Mesenchymal stem cell (in vitro differentiated cells and primary cell): ENCODE data around the gene DOCK3.
"Not testable (repeated sequence)": the region's sequence is repeated elsewhere in the genome, so short reads cannot be mapped to it uniquely, and the experiment has no call there.

Source experiments
- DNase-seq: peaks from one replicate; pipeline ENCODE4 v3.0.0-alpha.2; 2013
- H2AFZ ChIP-seq: one replicate; pipeline ENCODE4 v1.6.1; 2013; ENCODE audit warnings: low read depth, mild to moderate bottlenecking, control low read depth, inconsistent platforms, low read length, moderate library complexity
- H2AK5ac ChIP-seq: 2 replicates; pipeline ENCODE4 v1.6.1; 2013; ENCODE audit warnings: low read length, moderate library complexity, mild to moderate bottlenecking, inconsistent platforms; ENCODE audit not compliant: severe bottlenecking
- H2BK120ac ChIP-seq: one replicate; pipeline ENCODE4 v1.6.1; 2013; ENCODE audit warnings: low read depth, mild to moderate bottlenecking, inconsistent platforms, low read length, moderate library complexity
- H2BK12ac ChIP-seq, 2 experiments: one replicate each; pipeline ENCODE4 v1.6.1; 2013; ENCODE audit warnings: inconsistent platforms in 2 of 2, low read length in 2 of 2, mild to moderate bottlenecking in 2 of 2, moderate library complexity in 2 of 2, control low read depth in 1 of 2
- H2BK15ac ChIP-seq: one replicate; pipeline ENCODE4 v1.6.1; 2013; ENCODE audit warnings: mild to moderate bottlenecking, low read depth, inconsistent platforms; ENCODE audit not compliant: poor library complexity, severe bottlenecking
- H2BK5ac ChIP-seq: 2 replicates; pipeline ENCODE4 v1.6.1; 2013; ENCODE audit warnings: low read depth, mild to moderate bottlenecking, low read length, control low read depth, inconsistent platforms; ENCODE audit not compliant: poor library complexity, severe bottlenecking
- H3K14ac ChIP-seq, 2 experiments: one replicate each; pipeline ENCODE4 v1.6.1; 2013; ENCODE audit warnings: inconsistent platforms in 2 of 2, low read length in 2 of 2, control low read depth in 1 of 2, mild to moderate bottlenecking in 1 of 2, moderate library complexity in 1 of 2
- H3K18ac ChIP-seq, 2 experiments: one replicate each; pipeline ENCODE4 v1.6.1; 2013; ENCODE audit warnings: inconsistent platforms in 2 of 2, low read length in 2 of 2, control low read depth in 1 of 2, low read depth in 1 of 2, mild to moderate bottlenecking in 1 of 2
- H3K23ac ChIP-seq, 2 experiments: one replicate each; pipeline ENCODE4 v1.6.1; 2013; ENCODE audit warnings: inconsistent platforms in 2 of 2, low read length in 2 of 2, mild to moderate bottlenecking in 2 of 2, moderate library complexity in 2 of 2, control low read depth in 1 of 2
- H3K27ac ChIP-seq: 2 replicates; pipeline ENCODE4 v1.5.1; 2013; ENCODE audit warnings: mild to moderate bottlenecking, moderate library complexity, low read length, control low read depth, inconsistent platforms; ENCODE audit not compliant: poor library complexity, severe bottlenecking
- H3K27me3 ChIP-seq, 2 experiments: 2 replicates each; pipeline versions ENCODE4 v1.6.1 to v1.7.0; 2013; ENCODE audit warnings: low read length in 2 of 2, mild to moderate bottlenecking in 2 of 2, moderate library complexity in 2 of 2, control low read depth in 1 of 2, inconsistent platforms in 1 of 2; ENCODE audit not compliant: control insufficient read depth in 1 of 2, insufficient read depth in 1 of 2
- H3K36me3 ChIP-seq, 2 experiments: 2 replicates each; pipeline versions ENCODE4 v1.6.1 to v1.7.0; 2013; ENCODE audit warnings: low read length in 2 of 2, control low read depth in 1 of 2, inconsistent platforms in 1 of 2, low read depth in 1 of 2, mild to moderate bottlenecking in 1 of 2; ENCODE audit not compliant: insufficient read depth in 2 of 2, control insufficient read depth in 1 of 2
- H3K4ac ChIP-seq, 2 experiments: one replicate each; pipeline ENCODE4 v1.6.1; 2013; ENCODE audit warnings: inconsistent platforms in 2 of 2, low read length in 2 of 2, mild to moderate bottlenecking in 2 of 2, moderate library complexity in 2 of 2, control low read depth in 1 of 2, low read depth in 1 of 2
- H3K4me1 ChIP-seq: 2 replicates; pipeline ENCODE4 v1.6.1; 2013; ENCODE audit warnings: low read depth, low read length, control low read depth; ENCODE audit not compliant: control insufficient read depth, insufficient read depth
- H3K4me2 ChIP-seq: 2 replicates; pipeline ENCODE4 v1.6.1; 2013; ENCODE audit warnings: low read length, mild to moderate bottlenecking, inconsistent platforms; ENCODE audit not compliant: poor library complexity, severe bottlenecking
- H3K4me3 ChIP-seq, 2 experiments: 2 replicates each; pipeline versions ENCODE4 v1.5.1 to v1.7.0; 2013; ENCODE audit warnings: low read length in 2 of 2, mild to moderate bottlenecking in 2 of 2, control low read depth in 1 of 2, low read depth in 1 of 2; ENCODE audit not compliant: insufficient read depth in 1 of 2
- H3K79me1 ChIP-seq: replicated peaks from 2 replicates; pipeline ENCODE4 v1.6.1; 2013; ENCODE audit warnings: mild to moderate bottlenecking, control low read depth, low read length, inconsistent platforms; ENCODE audit not compliant: poor library complexity, severe bottlenecking
- H3K9ac ChIP-seq: 2 replicates; pipeline ENCODE4 v1.7.0; 2013; ENCODE audit warnings: mild to moderate bottlenecking, low read length, moderate library complexity
- H3K9me3 ChIP-seq: 2 replicates; pipeline ENCODE4 v1.7.0; 2013; ENCODE audit warnings: mild to moderate bottlenecking, low read length; ENCODE audit not compliant: control insufficient read depth
- H4K8ac ChIP-seq: one replicate; pipeline ENCODE4 v1.6.1; 2013; ENCODE audit warnings: inconsistent platforms, mild to moderate bottlenecking, low read length, moderate library complexity
- H4K91ac ChIP-seq: one replicate; pipeline ENCODE4 v1.6.1; 2013; ENCODE audit warnings: mild to moderate bottlenecking, low read length, inconsistent platforms
- WGBS: methylation state at CpG from one replicate; pipeline ENCODE4 v1.1.7; 2013; ENCODE audit warnings: mixed read lengths; 5-methylcytosine and 5-hydroxymethylcytosine counted together

DOCK3 gene

DNA sequence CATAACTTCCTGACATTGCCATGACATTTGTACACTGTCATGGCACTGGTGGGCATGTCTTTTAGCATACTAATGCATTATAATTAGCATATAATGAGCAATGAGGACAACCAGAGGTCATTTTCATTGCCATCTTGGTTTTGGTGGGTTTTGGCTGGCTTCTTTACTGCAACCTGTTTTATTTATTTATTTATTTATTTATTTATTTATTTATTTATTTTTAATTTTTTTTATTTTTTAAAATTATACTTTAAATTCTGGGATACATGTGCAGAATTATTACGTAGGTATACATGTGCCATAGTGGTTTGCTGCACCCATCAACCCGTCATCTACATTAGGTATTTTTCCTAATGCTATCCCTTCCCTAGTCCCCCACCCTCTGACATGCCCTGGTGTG is 156.3 kb downstream of the DOCK3 start:
- H3K9me3 ChIP-seq, H2BK15ac ChIP-seq, H3K23ac ChIP-seq, H3K36me3 ChIP-seq, H3K79me1 ChIP-seq, H2BK5ac ChIP-seq, H2AK5ac ChIP-seq, H2BK120ac ChIP-seq, H3K14ac ChIP-seq, H2AFZ ChIP-seq, H3K4me1 ChIP-seq, H3K27me3 ChIP-seq, H2BK12ac ChIP-seq, H3K4me2 ChIP-seq, H4K8ac ChIP-seq, H4K91ac ChIP-seq, H3K4me3 ChIP-seq, H3K18ac ChIP-seq, H3K27ac ChIP-seq, H3K9ac ChIP-seq, H3K4ac ChIP-seq, DNase-seq: not testable (repeated sequence)
- WGBS = 67% methylated on average over 1 of the region's 2 CpGs

DNA sequence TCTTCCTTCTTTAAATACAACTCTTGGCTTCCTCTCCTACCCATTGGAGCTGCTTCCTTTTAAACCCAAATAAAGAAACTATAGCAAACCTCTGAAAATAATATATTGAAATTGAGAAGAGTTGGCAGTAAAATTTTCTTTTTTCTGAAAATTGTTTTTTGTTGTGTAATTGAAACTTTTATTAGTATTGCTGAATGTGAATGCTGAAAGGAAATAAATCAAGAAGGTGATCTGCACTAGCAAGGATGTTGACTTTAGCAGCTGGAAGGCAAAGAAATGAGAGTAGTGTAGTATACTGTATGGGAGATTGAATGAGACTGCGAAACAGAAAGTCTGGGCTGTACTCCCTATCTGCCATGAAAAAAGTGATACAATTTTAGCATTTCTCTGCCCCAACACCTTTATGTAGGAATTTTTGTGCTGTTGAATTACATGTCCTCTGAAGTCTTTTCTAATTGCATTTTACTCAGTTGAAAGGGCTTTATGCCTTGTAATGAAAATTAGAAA is 166.3 kb downstream of the DOCK3 start:
- no peaks in the 10 kb centered on the region for H3K9me3 ChIP-seq
- no peaks in the 10 kb centered on the region for H3K27me3 ChIP-seq
- no peak overlapping the region for H3K27ac ChIP-seq
- no peak overlapping the region for H4K91ac ChIP-seq
- H2BK15ac ChIP-seq = no peak overlapping the region
- no peaks in the 10 kb centered on the region for H3K36me3 ChIP-seq
- H3K4ac ChIP-seq = no peak overlapping the region
- no peak overlapping the region for H2AFZ ChIP-seq
- H3K79me1 ChIP-seq = no peaks in the 10 kb centered on the region
- no peak overlapping the region for H3K4me3 ChIP-seq
- no peak overlapping the region for H2BK12ac ChIP-seq
- H2BK120ac ChIP-seq = no peak overlapping the region
- no peak overlapping the region for H4K8ac ChIP-seq
- H3K14ac ChIP-seq = no peak overlapping the region
- H3K23ac ChIP-seq = no peak overlapping the region
- H2BK5ac ChIP-seq = no peak overlapping the region
- no peak overlapping the region for H2AK5ac ChIP-seq
- H3K4me1 ChIP-seq = no peaks in the 10 kb centered on the region
- H3K18ac ChIP-seq = no peak overlapping the region
- no peak for DNase-seq
- no peak overlapping the region for H3K4me2 ChIP-seq
- H3K9ac ChIP-seq = no peak overlapping the region
- no CpG with 5 or more reads among the region's 1 CpG for WGBS

DNA sequence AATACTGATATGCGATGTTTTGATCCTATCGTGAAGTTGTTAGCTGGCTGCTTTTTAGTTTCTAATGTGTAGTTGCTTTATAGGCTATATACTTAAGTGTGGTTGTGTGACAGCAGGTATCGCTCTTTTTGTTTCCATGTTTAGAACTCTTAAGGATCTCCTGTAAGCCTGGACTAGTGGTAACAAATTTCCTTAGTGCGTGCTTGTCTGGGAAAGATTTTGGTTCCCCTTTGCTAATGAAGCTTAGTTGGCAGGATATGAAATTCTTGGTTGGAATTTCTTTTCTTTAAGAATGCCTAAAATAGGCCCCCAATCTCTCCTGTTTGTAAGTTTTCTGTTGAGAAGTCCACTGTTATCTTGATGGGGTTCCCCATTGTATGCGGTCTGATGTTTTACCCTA is 173.6 kb downstream of the DOCK3 start:
- Histone ChIP-seq H2BK12ac (no peak overlapping the region), H2AK5ac (no peak overlapping the region), H2BK15ac (no peak overlapping the region), H3K9ac (no peak overlapping the region), H3K23ac (no peak overlapping the region), H3K27ac (no peak overlapping the region), H2BK5ac (no peak overlapping the region), H3K36me3 (no peaks in the 10 kb centered on the region), H3K27me3 (no peaks in the 10 kb centered on the region), H3K4ac (no peak overlapping the region), H3K4me2 (no peak overlapping the region), H4K8ac (no peak overlapping the region), H3K14ac (no peak overlapping the region), H3K79me1 (no peaks in the 10 kb centered on the region), H4K91ac (no peak overlapping the region), H3K18ac (no peak overlapping the region), H3K4me3 (no peak overlapping the region), H2AFZ (no peak overlapping the region), H3K4me1 (no peaks in the 10 kb centered on the region), H3K9me3 (peaks cover 4% of the 10 kb centered on the region), H2BK120ac (no peak overlapping the region)
- no peak for DNase-seq
- WGBS = 90% methylated on average over 4 of the region's 5 CpGs

- H3K27ac ChIP-seq = no peak overlapping the region
- H3K18ac ChIP-seq = no peak overlapping the region
- no peak overlapping the region for H2BK15ac ChIP-seq
- no peaks in the 10 kb centered on the region for H3K27me3 ChIP-seq
- no peak overlapping the region for H3K4me3 ChIP-seq
- H3K4me2 ChIP-seq = no peak overlapping the region
- H4K8ac ChIP-seq = no peak overlapping the region
- no peaks in the 10 kb centered on the region for H3K79me1 ChIP-seq
- no peak overlapping the region for H2AK5ac ChIP-seq
- no peak overlapping the region for H2AFZ ChIP-seq
- DNase-seq = no peak
- H3K4ac ChIP-seq = no peak overlapping the region
- H3K9ac ChIP-seq = no peak overlapping the region
- no peak overlapping the region for H2BK120ac ChIP-seq
- no peaks in the 10 kb centered on the region for H3K4me1 ChIP-seq
- 80% methylated on average over 3 of the region's 3 CpGs for WGBS
- H3K23ac ChIP-seq = no peak overlapping the region
- H2BK5ac ChIP-seq = no peak overlapping the region
- no peak overlapping the region for H4K91ac ChIP-seq
- no peaks in the 10 kb centered on the region for H3K36me3 ChIP-seq
- peaks cover 9% of the 10 kb centered on the region for H3K9me3 ChIP-seq
- no peak overlapping the region for H3K14ac ChIP-seq
- no peak overlapping the region for H2BK12ac ChIP-seq
Observed at GRCh38 chr3:50850639-50851511, 176.1 kb downstream of the DOCK3 start.
